Natural killer cell treated with Interleukin-12 subunit alpha and Interleukin-12 subunit beta and Interleukin-15 and Interleukin-18, amount 100 ng/mL, for 72 hours (primary cell): ENCODE measurements around the gene TMOD1. TPM values are rescaled to one million over a fixed set of nuclear protein-coding genes. Genes with fewer than 3 reads are reported as not detected.
"Not testable (repeated sequence)": the region's sequence is repeated elsewhere in the genome, so short reads cannot be mapped to it uniquely, and the experiment has no call there.

Source experiments
- ATAC-seq, 2 donors: fragments of 150-1000 bp; cut with Tn5 transposase in 1 of 2; sonication (Bioruptor Pico), chemical (Tn5 transposase) in 1 of 2; 2 replicates each; pipeline ENCODE4 v1.10.0; 2021
- DNase-seq: peaks from one replicate; pipeline ENCODE4 v3.0.0; 2022; ENCODE audit warnings: low spot score
- H3K27ac Mint-ChIP-seq, 2 donors: 1 replicate in 1 of 2; 2 replicates in 1 of 2; pipeline ENCODE4 v1.8.0; 2022; ENCODE audit warnings: mixed read lengths in 2 of 2, mild to moderate bottlenecking in 1 of 2, moderate library complexity in 1 of 2
- H3K27me3 Mint-ChIP-seq, 2 donors: 1 replicate in 1 of 2; 2 replicates in 1 of 2; pipeline ENCODE4 v1.8.0; 2022; ENCODE audit warnings: mixed read lengths in 2 of 2
- H3K36me3 Mint-ChIP-seq: one replicate; pipeline ENCODE4 v1.8.0; 2022; ENCODE audit warnings: mixed read lengths
- H3K4me1 Mint-ChIP-seq, 2 donors: 1 replicate in 1 of 2; 2 replicates in 1 of 2; pipeline ENCODE4 v1.8.0; 2022; ENCODE audit warnings: low read depth in 2 of 2, mixed read lengths in 2 of 2, mild to moderate bottlenecking in 1 of 2
- H3K4me3 Mint-ChIP-seq: one replicate; pipeline ENCODE4 v1.8.0; 2022; ENCODE audit warnings: mixed read lengths
- H3K9me3 Mint-ChIP-seq: 2 replicates; pipeline ENCODE4 v1.8.0; 2022; ENCODE audit warnings: mixed read lengths
- total RNA-seq, 2 donors: library from RNA; stranded (reverse); gene quantifications; one replicate each; pipeline ENCODE4 v1.2.3, GENCODE V29; 2022

Gene TMOD1
- total RNA-seq, 2 donors from 2014 or later, result 1.1 to 2.1 TPM

GRCh38 chr9:97575673-97576200, 74.3 kb downstream of the TMOD1 start:
- H3K4me3 Mint-ChIP-seq, result peak overlapping the region; percentile 94
- H3K9me3 Mint-ChIP-seq, result no peaks in the 10 kb centered on the region
- DNase-seq (no peak), ATAC-seq (no peak)
- H3K36me3 Mint-ChIP-seq, result no peaks in the 10 kb centered on the region
- H3K27me3 Mint-ChIP-seq, result peaks cover 0 to 4% of the 10 kb centered on the region in 2 donors
- peak overlapping the region in 1 of 2 donors; percentile 79 for H3K27ac Mint-ChIP-seq
- H3K4me1 Mint-ChIP-seq, result peaks cover 0 to 16% of the 10 kb centered on the region in 2 donors

- H3K4me3 Mint-ChIP-seq, result no peak overlapping the region
- no peak for ATAC-seq
- no peaks in the 10 kb centered on the region for H3K36me3 Mint-ChIP-seq
- H3K9me3 Mint-ChIP-seq, result no peaks in the 10 kb centered on the region
- H3K27me3 Mint-ChIP-seq, result peaks cover 0 to 4% of the 10 kb centered on the region in 2 donors
- peaks cover 0 to 16% of the 10 kb centered on the region in 2 donors for H3K4me1 Mint-ChIP-seq
- H3K27ac Mint-ChIP-seq, result no peak overlapping the region
- no peak for DNase-seq
Observed at GRCh38 chr9:97577051-97577450, 75.6 kb downstream of the TMOD1 start.

DNA sequence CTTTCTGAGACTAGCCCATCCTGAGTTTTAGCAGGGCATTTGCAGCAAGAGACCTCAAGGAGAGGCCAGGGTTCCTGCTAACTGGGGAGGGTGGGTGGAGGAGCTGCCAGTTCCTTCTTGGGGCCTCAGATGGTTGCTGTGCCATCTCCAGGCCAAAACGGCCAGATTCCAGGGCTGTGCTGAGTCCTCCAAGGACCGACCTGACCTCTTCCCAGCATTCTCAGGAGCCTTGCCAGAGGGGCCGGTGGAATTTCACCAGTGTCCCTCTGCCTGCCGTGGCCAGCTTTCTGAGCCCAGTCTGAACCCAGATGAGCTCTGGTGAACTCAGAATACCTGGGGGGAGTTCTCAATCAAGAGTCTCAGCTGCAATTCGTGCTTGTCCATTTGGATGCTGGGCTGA, 77.4 kb downstream of the TMOD1 start:
- H3K27ac Mint-ChIP-seq, result no peak overlapping the region
- no peaks in the 10 kb centered on the region for H3K36me3 Mint-ChIP-seq
- no peak for DNase-seq
- H3K27me3 Mint-ChIP-seq, result peaks cover 0 to 4% of the 10 kb centered on the region in 2 donors
- H3K4me3 Mint-ChIP-seq, result no peak overlapping the region
- no peaks in the 10 kb centered on the region for H3K9me3 Mint-ChIP-seq
- peaks cover 0 to 16% of the 10 kb centered on the region in 2 donors for H3K4me1 Mint-ChIP-seq
- ATAC-seq, result no peak

DNA sequence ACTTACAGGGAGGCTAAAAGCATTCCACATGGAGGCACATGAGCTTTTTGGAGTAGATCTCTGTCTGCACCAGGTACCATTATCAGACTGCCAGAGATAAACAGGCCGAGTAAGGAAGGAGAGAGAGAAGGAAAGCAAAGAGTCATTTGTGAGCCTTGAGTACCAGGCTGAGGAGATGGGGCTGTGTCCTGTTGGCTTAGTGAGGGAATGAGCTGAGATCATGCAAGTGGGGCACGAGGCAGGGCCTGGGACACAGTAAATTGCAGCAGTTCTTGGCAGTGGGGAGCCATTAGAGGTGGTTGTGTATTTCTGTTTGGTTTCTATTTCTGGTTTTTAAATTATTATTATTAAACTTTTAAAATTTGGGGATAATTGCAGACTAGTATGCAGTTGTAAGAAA, 78.4 kb downstream of the TMOD1 start:
- Mint-ChIP-seq H3K4me1 (peaks cover 0 to 12% of the 10 kb centered on the region in 2 donors), H3K36me3 (no peaks in the 10 kb centered on the region), H3K4me3 (no peak overlapping the region), H3K27ac (no peak overlapping the region), H3K27me3 (peaks cover 0 to 4% of the 10 kb centered on the region in 2 donors), H3K9me3 (no peaks in the 10 kb centered on the region)
- DNase-seq (no peak), ATAC-seq (no peak)

DNA sequence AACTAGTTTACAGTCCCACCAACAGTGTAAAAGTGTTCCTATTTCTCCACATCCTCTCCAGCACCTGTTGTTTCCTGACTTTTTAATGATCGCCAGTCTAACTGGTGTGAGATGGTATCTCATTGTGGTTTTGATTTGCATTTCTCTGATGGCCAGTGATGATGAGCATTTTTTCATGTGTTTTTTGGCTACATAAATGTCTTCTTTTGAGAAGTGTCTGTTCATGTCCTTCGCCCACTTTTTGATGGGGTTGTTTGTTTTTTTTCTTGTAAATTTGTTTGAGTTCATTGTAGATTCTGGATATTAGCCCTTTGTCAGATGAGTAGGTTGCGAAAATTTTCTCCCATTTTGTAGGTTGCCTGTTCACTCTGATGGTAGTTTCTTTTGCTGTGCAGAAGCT, 80.1 kb downstream of the TMOD1 start:
- not testable (repeated sequence) for H3K4me1 Mint-ChIP-seq

GRCh38 chr9:97584778-97585177, 83.3 kb downstream of the TMOD1 start:
- not testable (repeated sequence) for DNase-seq, H3K4me3 Mint-ChIP-seq, ATAC-seq, H3K9me3 Mint-ChIP-seq, H3K27ac Mint-ChIP-seq, H3K27me3 Mint-ChIP-seq, H3K4me1 Mint-ChIP-seq, H3K36me3 Mint-ChIP-seq

More for the DNA sequence above, 80.1 kb downstream of the TMOD1 start:
- ATAC-seq, H3K4me3 Mint-ChIP-seq, H3K36me3 Mint-ChIP-seq, H3K27ac Mint-ChIP-seq, H3K9me3 Mint-ChIP-seq, H3K27me3 Mint-ChIP-seq, DNase-seq: not testable (repeated sequence)

GRCh38 chr9:97586909-97587308, 85.4 kb downstream of the TMOD1 start:
- not testable (repeated sequence) for H3K27ac Mint-ChIP-seq, H3K4me3 Mint-ChIP-seq, DNase-seq, H3K36me3 Mint-ChIP-seq, H3K4me1 Mint-ChIP-seq, ATAC-seq, H3K9me3 Mint-ChIP-seq, H3K27me3 Mint-ChIP-seq

GRCh38 chr9:97591535-97591934, 90.1 kb downstream of the TMOD1 start:
- no peaks in the 10 kb centered on the region for H3K4me1 Mint-ChIP-seq
- DNase-seq, result no peak
- peaks cover 0 to 6% of the 10 kb centered on the region in 2 donors for H3K27me3 Mint-ChIP-seq
- peaks cover 4% of the 10 kb centered on the region for H3K36me3 Mint-ChIP-seq
- H3K27ac Mint-ChIP-seq, result no peak overlapping the region
- H3K4me3 Mint-ChIP-seq, result no peak overlapping the region
- ATAC-seq, result no peak
- H3K9me3 Mint-ChIP-seq, result peaks cover 3% of the 10 kb centered on the region

DNA sequence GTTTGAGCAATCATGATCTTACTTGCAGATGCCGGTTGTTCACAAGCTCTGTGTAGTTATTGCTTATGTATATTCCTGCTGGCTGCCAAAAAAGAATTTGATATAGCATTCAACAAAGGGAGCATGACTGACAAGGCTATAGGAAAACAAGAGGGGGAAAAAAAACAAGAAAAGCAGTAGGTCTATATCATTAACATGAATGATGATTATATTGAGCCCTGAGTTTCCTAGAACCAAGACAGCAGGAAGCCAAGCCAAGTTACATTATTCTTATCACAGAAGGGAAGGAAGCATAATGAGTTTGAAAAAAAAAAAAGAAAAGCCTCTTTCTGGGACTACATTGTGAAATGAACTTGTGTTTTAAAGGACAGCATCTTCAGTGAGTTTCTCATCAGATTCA, 90.7 kb downstream of the TMOD1 start:
- Mint-ChIP-seq H3K27me3 (peaks cover 0 to 6% of the 10 kb centered on the region in 2 donors), H3K27ac (no peak overlapping the region), H3K36me3 (peaks cover 4% of the 10 kb centered on the region), H3K4me1 (no peaks in the 10 kb centered on the region), H3K9me3 (peaks cover 3% of the 10 kb centered on the region), H3K4me3 (no peak overlapping the region)
- no peak for DNase-seq
- no peak for ATAC-seq

DNA sequence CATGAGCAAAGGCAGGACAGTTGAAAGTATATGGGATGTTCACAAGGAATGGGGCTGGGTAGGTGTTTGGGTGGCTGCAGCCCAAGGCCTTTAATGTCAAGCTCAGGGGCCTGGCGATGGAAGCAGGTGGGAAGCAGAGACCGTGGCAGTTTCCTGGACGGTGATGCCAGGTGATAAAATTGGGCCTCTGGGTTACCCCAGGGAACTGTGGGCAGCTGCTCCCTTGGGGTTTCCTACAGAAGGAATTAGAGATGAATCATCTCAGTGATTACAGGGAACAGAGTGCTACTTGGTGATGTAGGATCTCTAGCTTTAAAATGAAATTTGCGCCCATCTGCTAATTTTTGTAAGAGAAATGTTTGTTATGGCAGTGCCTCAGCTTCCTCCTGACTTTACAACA, 92.5 kb downstream of the TMOD1 start:
- Mint-ChIP-seq H3K27ac (no peak overlapping the region), H3K9me3 (no peaks in the 10 kb centered on the region), H3K36me3 (peaks cover 4% of the 10 kb centered on the region), H3K27me3 (peaks cover 0 to 4% of the 10 kb centered on the region in 2 donors), H3K4me3 (no peak overlapping the region), H3K4me1 (peaks cover 6 to 7% of the 10 kb centered on the region in 2 donors)
- ATAC-seq (peak in 1 of 2 donors; percentile 11), DNase-seq (no peak)

DNA sequence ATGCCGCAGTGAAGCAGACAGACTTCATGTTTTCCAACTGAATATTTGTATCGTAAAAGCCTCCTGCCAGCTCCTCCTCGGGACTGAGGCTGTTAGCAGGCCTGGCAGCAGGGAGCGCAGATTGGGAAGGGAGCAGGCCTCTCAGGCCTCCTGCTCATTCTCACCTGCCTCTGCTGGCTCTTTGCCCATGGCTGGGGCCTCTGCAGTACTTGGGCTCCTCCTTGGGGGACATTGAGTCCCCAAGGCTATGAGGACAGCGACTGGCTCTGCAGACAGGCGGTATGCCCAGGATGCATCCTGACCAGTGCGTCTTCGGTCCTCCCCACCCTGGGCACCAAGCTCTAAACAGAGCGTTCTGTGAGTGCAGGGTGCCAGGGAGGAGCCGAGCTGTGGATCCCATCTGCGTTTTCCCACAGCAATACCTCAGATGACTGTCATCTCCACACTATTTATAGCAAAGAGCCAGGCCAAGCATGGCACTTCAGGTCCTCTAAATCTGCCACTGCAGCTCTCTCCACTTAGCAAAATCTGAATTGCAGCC, 93.0 kb downstream of the TMOD1 start:
- no peaks in the 10 kb centered on the region for H3K9me3 Mint-ChIP-seq
- DNase-seq, result no peak

GRCh38 chr9:97596906-97597305, 95.4 kb downstream of the TMOD1 start:
- H3K36me3 Mint-ChIP-seq, result peaks cover 8% of the 10 kb centered on the region
- H3K27me3 Mint-ChIP-seq, result no peaks in the 10 kb centered on the region
- no peak overlapping the region for H3K27ac Mint-ChIP-seq
- H3K9me3 Mint-ChIP-seq, result no peaks in the 10 kb centered on the region
- no peak for DNase-seq
- no peak overlapping the region for H3K4me3 Mint-ChIP-seq
- ATAC-seq, result no peak
- peaks cover 7 to 9% of the 10 kb centered on the region in 2 donors for H3K4me1 Mint-ChIP-seq

More for the DNA sequence above, 93.0 kb downstream of the TMOD1 start:
- H3K27ac Mint-ChIP-seq, result no peak overlapping the region
- H3K27me3 Mint-ChIP-seq, result peaks cover 0 to 4% of the 10 kb centered on the region in 2 donors
- ATAC-seq, result peak in 1 of 2 donors; percentile 55
- H3K4me3 Mint-ChIP-seq, result no peak overlapping the region
- peaks cover 4% of the 10 kb centered on the region for H3K36me3 Mint-ChIP-seq
- H3K4me1 Mint-ChIP-seq, result peaks cover 7 to 9% of the 10 kb centered on the region in 2 donors

DNA sequence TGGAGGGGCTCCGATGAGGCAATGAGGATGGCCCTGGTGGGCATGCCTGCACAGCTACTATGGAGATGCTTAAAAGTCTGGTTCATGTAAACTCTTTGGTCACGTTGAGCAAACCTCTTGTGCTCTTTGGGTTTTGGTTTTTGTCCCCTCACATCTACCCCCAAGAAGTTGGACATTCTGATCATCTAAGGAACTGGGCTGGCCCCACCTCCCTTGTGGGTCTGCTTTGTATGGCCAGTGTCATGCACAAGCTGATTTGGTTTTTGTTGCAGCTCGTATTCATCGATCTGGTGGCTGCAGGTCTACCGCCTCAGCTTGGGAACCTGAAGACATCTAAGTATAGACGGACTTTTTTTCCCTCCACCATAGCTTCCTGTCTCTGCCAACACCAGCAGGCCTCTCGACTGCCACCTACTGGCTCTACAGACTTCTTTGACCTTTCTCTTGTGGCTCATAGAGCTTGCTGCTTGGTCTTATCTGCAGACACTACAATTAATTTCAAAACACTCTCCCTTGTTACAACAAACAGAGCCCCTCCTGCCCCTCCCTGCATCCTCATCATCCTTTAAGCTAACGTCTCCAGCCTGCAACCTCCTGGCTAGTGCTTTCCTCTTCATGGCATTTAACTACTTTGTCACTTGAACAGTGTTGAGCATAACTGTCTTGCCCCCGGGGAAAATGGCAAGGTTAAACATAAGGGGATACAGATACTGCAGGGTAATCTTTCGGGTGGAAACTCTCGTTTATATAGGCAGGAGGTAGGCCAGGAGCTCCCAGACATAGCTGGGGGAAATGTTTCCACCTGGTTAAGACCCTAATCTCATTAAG, 97.2 kb downstream of the TMOD1 start:
- H3K27ac Mint-ChIP-seq, result peak overlapping the region in 1 of 2 donors; percentile 68

DNA sequence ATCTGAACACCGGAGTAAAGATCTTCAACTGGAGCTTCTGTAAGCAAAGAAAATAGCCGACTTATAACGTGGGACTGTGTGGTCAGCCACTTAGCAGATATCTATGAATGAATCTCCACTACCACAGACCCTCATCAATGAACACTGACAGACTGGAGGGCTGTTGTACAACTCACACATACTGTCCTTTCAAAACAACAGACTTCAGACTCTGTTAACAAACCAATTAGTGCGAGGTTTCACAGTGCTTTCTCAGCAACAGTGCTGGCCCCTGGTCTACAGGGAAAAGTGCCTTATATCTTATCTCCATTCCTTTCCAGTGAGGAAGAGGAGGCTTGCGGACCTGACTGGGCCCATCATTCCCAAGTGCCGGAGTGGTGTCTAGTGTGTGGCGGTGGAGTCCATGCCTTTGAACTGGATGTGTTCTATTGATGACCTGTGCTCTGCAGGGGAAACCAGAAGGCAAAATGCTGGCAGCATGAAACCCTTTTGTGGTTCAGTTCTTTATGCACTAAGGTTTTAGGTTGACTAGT, 97.9 kb downstream of the TMOD1 start:
- Mint-ChIP-seq H3K36me3 (peaks cover 14% of the 10 kb centered on the region), H3K4me3 (no peak overlapping the region), H3K27me3 (no peaks in the 10 kb centered on the region), H3K4me1 (peaks cover 7 to 9% of the 10 kb centered on the region in 2 donors), H3K27ac (peak overlapping the region in 1 of 2 donors; percentile 68), H3K9me3 (no peaks in the 10 kb centered on the region)
- ATAC-seq (no peak), DNase-seq (no peak)

More for the DNA sequence above, 97.2 kb downstream of the TMOD1 start:
- Mint-ChIP-seq H3K4me3 (no peak overlapping the region), H3K36me3 (peaks cover 14% of the 10 kb centered on the region), H3K4me1 (peaks cover 7 to 9% of the 10 kb centered on the region in 2 donors), H3K9me3 (no peaks in the 10 kb centered on the region), H3K27me3 (no peaks in the 10 kb centered on the region)
- DNase-seq (peak; percentile 70), ATAC-seq (peak; percentile 79 to 85)
